Measurements from ENCODE around the gene NDUFA12.

The NDUFA12 gene

DNA sequence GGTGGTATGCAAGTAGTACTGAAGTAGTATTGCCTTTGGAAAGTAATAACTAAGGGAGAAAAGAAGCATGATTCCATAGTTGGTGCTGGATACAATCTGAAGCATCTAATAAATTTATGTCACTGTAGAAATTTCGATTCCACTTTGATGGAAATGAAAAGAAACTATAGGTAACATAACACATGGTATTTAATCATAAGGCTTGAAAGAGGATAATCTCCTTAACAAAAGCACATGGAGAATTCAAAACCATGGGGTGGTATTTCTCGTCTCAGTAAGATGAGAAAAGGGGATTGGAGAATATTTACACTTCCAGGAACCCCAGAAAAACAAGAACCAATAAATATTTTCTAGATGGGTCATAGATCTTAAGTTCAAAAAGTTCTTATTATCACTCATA is 72.7 kb downstream of the NDUFA12 start:
- Histone ChIP-seq H3K36me3 (ENCODE audit: control insufficient read depth in 1 of 2, insufficient read depth in 2 of 2, low read length in 2 of 2) (no peaks in the 10 kb centered on the region), H3K9me3 (ENCODE audit: control insufficient read depth in 1 of 2, low read length in 2 of 2) (no peaks in the 10 kb centered on the region), H3K4me3 (ENCODE audit: low read depth in 1 of 2, low read length in 2 of 2) (no peak overlapping the region), H3K27me3 (ENCODE audit: low read depth, low read length) (no peaks in the 10 kb centered on the region), H3K27ac (ENCODE audit: low read length) (no peak overlapping the region), H3K4me1 (ENCODE audit: control insufficient read depth in 1 of 2, insufficient read depth in 2 of 2, low read length in 2 of 2) (no peaks in the 10 kb centered on the region)

DNA sequence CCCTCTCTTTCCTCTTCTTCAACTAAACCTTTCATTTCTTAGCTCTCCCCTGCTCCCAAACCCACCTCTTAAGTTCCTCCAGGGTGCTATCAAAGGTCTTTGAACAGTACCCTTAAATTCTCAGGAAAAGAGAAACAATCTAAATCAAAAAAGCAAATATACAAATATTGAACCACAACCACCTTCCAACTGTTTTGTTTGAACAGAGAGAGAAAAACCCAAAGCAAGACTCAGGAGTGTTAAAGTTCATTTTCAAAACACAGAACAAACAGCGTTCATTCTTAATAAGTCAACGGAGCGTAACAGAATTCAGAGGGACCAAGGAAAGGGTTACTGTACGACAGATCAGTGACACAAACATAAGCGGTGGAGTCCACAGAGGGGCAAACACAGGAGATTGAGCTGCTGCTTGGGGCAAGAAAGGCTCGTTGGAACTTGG is 73.3 kb downstream of the NDUFA12 start:
- no peak overlapping the region for H3K27ac ChIP-seq (ENCODE audit: low read length)
- no peaks in the 10 kb centered on the region for H3K27me3 ChIP-seq (ENCODE audit: low read depth, low read length)
- no peaks in the 10 kb centered on the region for H3K4me1 ChIP-seq (ENCODE audit: control insufficient read depth in 1 of 2, insufficient read depth in 2 of 2, low read length in 2 of 2)
- H3K36me3 ChIP-seq (ENCODE audit: control insufficient read depth in 1 of 2, insufficient read depth in 2 of 2, low read length in 2 of 2): no peaks in the 10 kb centered on the region
- no peaks in the 10 kb centered on the region for H3K9me3 ChIP-seq (ENCODE audit: control insufficient read depth in 1 of 2, low read length in 2 of 2)
- H3K4me3 ChIP-seq (ENCODE audit: low read depth in 1 of 2, low read length in 2 of 2): no peak overlapping the region

DNA sequence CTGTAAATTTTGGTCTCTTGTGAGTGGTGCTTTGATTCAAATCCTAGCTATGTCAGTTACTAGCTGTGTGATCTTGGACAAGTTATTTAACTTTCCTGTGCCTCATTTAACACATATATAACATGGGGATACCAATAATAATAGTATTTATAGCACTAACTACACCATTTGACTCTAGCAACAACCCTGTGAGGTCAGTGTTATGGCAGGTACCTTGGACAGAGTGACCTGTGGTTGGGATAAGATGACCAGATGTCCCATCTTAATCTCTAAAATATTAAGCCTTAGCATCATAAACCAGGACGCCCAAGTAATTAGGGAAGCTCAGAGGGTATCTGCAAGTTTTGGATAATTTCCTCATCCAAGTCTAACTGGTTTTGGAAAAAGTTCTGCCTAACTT is 73.7 kb downstream of the NDUFA12 start:
- Histone ChIP-seq H3K9me3 (ENCODE audit: control insufficient read depth in 1 of 2, low read length in 2 of 2) (no peaks in the 10 kb centered on the region), H3K4me3 (ENCODE audit: low read depth in 1 of 2, low read length in 2 of 2) (no peak overlapping the region), H3K27ac (ENCODE audit: low read length) (no peak overlapping the region), H3K36me3 (ENCODE audit: control insufficient read depth in 1 of 2, insufficient read depth in 2 of 2, low read length in 2 of 2) (no peaks in the 10 kb centered on the region), H3K27me3 (ENCODE audit: low read depth, low read length) (no peaks in the 10 kb centered on the region), H3K4me1 (ENCODE audit: control insufficient read depth in 1 of 2, insufficient read depth in 2 of 2, low read length in 2 of 2) (no peaks in the 10 kb centered on the region)

DNA sequence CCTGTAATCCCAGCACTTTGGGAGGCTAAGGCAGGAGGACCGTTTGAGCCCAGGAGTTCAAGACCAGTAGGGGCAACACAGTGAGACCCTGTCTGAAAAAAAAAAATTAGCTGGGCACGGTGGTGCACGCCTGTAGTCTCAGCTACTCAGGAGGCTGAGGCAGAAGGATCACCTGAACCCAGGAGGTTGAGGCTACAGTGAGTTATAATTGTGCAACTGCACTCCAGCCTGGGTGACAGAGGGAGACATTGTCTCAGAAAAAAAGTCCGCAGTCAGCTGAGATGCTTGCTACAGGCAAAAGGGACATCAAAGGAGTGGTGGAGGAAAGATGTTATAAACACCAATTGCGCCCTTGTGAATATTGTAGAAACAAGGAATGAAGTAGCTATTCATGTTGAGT is 77.8 kb downstream of the NDUFA12 start:
- Histone ChIP-seq H3K4me3 (ENCODE audit: low read depth in 1 of 2, low read length in 2 of 2) (no peak overlapping the region), H3K27ac (ENCODE audit: low read length) (no peak overlapping the region), H3K27me3 (ENCODE audit: low read depth, low read length) (no peaks in the 10 kb centered on the region), H3K9me3 (ENCODE audit: control insufficient read depth in 1 of 2, low read length in 2 of 2) (no peaks in the 10 kb centered on the region), H3K4me1 (ENCODE audit: control insufficient read depth in 1 of 2, insufficient read depth in 2 of 2, low read length in 2 of 2) (no peaks in the 10 kb centered on the region), H3K36me3 (ENCODE audit: control insufficient read depth in 1 of 2, insufficient read depth in 2 of 2, low read length in 2 of 2) (no peaks in the 10 kb centered on the region)

DNA sequence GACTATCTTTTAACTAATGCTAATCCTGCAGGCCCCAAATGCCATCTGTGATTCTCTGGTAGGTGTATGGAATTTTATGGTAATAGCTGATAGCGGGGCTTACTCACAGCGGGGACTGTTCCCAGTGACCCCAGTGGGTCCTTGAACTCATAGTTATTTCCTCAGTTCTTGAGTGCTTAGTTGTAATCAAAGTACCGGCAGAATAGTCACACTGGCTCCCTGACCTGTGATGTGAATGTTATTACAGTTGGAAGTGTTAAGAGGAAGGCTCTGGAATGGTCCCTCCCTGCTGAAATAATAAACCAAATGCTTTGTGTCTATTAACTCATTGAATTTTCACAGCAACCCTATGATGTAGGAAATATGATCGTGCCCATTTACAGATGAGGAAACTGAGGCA is 78.3 kb downstream of the NDUFA12 start:
- Histone ChIP-seq H3K27me3 (ENCODE audit: low read depth, low read length) (no peaks in the 10 kb centered on the region), H3K4me1 (ENCODE audit: control insufficient read depth in 1 of 2, insufficient read depth in 2 of 2, low read length in 2 of 2) (no peaks in the 10 kb centered on the region), H3K36me3 (ENCODE audit: control insufficient read depth in 1 of 2, insufficient read depth in 2 of 2, low read length in 2 of 2) (no peaks in the 10 kb centered on the region), H3K27ac (ENCODE audit: low read length) (no peak overlapping the region), H3K4me3 (ENCODE audit: low read depth in 1 of 2, low read length in 2 of 2) (no peak overlapping the region), H3K9me3 (ENCODE audit: control insufficient read depth in 1 of 2, low read length in 2 of 2) (no peaks in the 10 kb centered on the region)

DNA sequence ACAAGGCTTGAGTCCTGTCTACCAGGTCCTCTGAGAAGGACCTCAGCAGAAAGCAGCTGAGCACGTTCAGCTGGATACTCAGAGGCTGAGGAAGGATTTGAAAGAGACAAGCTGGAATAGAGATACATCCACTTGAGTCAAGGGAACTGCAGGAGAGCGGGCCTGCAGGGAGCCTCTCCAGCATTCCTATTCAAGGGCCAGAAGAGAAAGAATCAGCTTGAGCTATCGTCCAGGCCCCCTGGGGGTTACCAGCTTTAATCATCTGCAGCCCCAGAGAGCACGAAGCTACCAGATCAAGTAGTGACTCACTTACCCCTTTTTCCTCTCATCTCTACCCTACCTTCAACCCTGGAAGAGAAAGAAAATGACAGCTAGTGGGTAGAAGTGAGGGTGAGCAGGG is 80.9 kb downstream of the NDUFA12 start:
- Histone ChIP-seq H3K4me1 (ENCODE audit: control insufficient read depth in 1 of 2, insufficient read depth in 2 of 2, low read length in 2 of 2) (no peaks in the 10 kb centered on the region), H3K36me3 (ENCODE audit: control insufficient read depth in 1 of 2, insufficient read depth in 2 of 2, low read length in 2 of 2) (no peaks in the 10 kb centered on the region), H3K4me3 (ENCODE audit: low read depth in 1 of 2, low read length in 2 of 2) (no peak overlapping the region), H3K27ac (ENCODE audit: low read length) (no peak overlapping the region), H3K9me3 (ENCODE audit: control insufficient read depth in 1 of 2, low read length in 2 of 2) (no peaks in the 10 kb centered on the region), H3K27me3 (ENCODE audit: low read depth, low read length) (no peaks in the 10 kb centered on the region)

Data from muscle layer of duodenum (tissue), 2 donors.